ENCODE measurements around the gene MRGPRX3.
"Not testable (repeated sequence)": the region's sequence is repeated elsewhere in the genome, so short reads cannot be mapped to it uniquely, and the experiment has no call there.

The MRGPRX3 gene

DNA sequence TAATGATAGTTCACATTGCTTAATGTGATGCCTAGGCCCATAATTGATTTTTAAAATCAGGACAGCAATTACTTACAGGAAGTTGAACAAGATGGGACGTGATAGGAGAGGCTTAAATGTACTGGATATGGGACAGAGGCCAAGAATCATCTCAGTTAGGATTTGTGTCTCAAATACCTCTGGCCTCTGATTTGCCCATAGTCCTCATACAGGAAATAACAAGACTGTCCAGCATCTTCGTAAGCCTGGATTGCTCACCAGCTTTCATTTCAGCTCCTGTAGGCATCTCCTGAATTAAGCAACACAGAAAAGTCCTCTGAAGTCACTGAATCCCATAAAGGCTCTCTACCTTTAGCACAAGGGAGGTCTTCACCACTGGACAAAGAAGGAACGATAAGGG is at the start of gene MRGPRX3:
Gene MRGPRX3, plus strand, starts transcription at position 231 of the 400 bp plus-strand sequence. CDS start 4,632 bp downstream, outside the sequence.
- DNase-seq (ENCODE audit: low spot score) = no peak

DNA sequence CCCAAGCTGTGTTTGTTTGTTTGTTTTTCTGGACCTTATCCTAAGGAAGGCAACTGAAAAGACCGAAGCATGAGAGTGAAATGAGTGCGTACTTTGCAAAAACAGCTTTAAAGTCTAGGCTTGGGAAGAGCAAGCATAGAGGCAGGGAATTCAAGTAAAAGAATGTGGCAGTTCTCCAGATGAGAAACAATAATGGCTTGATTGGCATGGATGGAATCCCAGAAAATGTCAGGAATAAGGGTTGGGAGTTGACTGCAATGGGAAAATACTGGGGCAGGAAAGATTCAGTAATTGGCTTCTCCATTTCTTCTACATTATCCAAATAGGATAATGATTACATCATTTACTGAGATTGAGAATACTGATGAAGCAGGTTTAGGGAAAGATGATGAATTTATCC is 44.0 kb upstream of the MRGPRX3 start:
- no peak for DNase-seq (ENCODE audit: low spot score)

DNA sequence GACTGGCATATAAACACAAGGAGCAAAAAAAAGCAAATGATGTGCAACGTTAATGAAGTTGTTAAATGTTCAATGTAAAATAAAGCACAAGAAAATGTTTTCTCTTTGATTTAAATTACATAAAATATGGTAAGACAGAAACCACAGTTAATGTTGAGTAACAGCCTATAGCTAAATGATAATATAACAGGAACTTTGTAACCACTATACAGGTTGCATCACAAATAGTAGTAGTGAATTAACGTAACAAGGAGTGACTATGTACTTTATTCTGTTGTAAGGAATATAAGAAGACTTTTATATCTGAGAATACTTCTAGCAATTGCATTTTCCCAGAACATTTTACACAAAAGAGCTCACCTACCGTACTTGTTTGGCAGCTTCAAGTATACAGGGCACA is 43.4 kb upstream of the MRGPRX3 start:
- DNase-seq (ENCODE audit: low spot score) = no peak

DNA sequence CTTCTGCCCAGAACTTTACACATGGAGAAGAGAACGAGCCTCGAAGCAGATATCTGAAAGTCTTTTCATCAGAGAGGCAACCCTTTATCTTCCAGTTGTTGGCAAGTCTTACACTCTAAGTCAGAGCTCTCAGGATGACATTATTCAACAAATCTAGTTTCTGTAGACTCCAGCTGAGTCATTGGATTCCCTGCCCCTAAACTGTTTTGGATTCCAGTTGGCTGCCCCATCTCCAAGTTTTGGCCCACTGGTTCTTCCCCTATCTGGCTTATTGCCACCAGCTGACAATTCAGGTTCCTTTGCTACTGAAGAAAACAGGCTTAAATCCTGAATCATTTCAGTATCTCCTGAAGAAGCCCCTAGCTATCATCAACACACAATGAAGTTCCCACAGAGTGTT is 40.6 kb upstream of the MRGPRX3 start:
- DNase-seq (ENCODE audit: low spot score) = no peak

DNA sequence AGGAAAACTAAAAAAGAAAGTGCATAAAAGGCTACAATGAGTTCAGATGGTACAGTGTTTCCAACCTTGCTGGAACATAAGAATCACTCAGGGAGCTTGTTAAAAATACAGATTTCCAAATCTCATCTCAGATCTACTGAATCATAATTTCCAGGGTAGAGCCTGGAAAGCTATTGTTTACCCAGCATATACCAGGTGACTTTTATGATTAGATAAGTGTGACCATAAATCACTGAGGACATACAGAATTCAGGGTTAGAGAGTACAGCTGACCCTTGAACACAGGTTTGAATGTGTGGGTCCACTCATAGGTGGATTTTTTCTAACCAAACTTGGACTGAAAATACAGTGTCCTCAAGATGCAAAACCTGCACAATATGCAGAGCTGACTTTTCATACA is 38.4 kb upstream of the MRGPRX3 start:
- no peak for DNase-seq (ENCODE audit: low spot score)

DNA sequence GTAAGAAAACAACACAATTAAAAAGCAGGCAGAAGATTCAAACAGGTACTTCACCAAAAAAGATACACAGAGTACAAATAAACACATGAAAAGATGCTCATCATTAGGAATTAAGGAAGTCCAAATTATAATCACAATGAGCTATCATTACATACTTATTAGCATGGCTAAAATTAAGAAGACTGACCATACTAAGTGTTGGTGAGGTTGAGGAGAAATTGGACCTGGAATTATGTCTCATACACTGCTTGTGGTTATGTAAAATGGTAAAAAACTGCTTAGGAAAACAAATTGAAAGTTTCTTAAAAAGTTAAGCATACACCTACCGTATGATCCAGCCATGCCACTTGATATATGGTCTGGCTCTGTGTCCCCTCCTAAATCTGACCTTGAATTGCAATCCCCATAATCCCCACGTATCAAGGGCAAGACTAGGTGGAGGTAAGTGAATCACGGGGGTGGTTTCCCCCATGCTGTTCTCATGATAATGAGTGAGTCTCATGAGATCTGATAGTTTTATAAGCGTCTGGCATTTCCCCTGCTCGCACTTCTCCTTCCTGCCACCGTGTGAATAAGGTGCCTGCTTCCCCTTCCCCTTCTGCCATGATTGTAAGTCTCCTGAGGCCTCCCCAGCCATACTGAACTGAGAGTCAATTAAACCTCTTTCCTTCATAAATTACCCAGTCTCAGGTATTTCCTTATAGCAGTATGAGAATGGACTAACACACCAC is 31.3 kb upstream of the MRGPRX3 start:
- DNase-seq (ENCODE audit: low spot score) = no peak

DNA sequence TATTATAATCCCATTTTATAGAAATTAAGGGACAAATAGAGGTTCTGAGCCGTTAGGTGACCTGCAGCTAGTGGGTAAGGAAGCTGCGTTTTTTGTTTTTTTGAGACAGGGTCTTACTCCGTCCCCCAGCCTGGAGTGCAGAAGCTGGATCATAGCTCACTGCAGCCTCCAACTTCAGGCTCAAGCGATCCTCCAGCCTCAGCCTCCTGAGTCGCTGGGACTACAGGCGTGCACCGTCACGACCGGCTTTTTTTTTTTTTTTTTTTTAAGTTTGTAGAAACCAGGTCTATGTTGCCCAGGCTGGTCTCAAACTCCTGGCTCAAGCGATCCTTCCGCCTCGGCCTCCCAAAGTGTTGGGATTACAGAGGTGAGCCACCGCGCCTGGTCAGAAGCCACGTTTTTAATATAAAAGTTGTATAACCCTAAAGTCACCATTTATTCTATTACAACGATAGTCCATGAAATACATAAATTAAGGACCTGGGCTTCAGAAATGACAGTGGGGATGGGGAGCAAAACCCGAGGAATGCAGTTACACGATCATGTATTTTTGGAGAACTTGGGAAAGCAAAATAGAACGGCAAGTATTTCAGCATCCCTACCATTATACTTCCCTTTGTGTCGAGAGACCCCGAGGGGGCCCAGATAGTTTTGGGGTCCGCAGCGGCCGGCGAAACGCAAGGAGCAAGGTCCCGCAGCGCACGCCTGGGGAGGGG is 27.1 kb upstream of the MRGPRX3 start:
- no peak for DNase-seq (ENCODE audit: low spot score)

DNA sequence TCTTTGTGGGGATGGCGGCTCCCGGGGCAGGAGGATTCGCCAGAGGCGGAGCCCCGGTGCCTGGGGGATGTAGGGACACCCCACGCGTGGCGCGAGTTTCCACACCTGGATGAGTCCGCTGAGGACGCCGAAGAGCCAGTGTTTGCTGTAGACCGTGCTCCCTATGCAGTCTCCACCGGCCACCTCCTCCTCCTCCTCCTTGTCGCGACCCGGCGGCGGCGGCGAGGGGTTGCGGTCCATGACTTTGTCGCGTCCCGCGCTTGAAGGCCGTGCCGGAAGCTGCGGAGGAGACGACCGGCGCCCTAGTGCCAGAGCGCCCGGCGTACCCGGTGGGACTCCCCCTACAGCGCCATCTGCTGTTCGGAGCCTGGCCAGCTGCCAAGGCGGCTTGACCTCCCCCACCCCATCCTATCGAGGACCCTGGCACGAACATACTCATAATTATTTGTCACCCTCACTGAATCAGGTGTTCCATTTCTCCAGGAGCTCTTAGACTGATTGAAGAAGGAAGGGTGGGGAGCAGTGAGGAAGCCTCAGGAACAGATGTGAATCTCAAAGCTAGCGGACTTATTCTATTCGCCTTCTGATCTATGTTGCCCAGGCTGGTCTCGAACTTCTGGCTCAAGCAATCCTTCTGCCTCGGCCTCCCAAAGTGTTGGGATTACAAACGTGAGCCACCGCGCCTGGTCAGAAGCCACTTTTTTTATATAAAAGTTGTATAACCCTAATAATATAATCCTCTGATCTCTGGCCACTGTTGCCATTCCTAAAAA is 26.4 kb upstream of the MRGPRX3 start, which contains the start of gene SAAL1:
Gene SAAL1, minus strand, starts transcription at position 281 of the 773 bp plus-strand sequence. Its CDS starts 41 bp downstream, at position 240.
- DNase-seq (ENCODE audit: low spot score) = peak; percentile 89

DNA sequence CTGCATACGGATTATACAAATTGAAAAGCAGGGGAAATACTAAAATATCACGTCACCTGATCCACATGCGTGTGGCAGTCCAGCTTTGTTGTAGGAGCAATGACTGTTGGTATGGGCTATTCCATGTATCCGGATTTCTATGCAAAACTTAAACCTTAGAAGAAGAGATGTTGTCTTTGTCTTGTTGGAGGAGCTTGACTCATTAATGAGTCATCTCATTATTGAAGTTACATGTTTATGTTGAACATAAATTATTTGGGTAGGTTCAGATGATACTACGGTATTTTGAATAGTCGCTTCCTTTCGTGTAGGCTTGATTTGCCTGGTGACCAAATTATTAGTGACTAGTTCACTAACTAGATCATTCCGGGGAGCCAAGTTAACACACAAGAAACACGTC is 25.7 kb upstream of the MRGPRX3 start:
- DNase-seq (ENCODE audit: low spot score) = no peak

DNA sequence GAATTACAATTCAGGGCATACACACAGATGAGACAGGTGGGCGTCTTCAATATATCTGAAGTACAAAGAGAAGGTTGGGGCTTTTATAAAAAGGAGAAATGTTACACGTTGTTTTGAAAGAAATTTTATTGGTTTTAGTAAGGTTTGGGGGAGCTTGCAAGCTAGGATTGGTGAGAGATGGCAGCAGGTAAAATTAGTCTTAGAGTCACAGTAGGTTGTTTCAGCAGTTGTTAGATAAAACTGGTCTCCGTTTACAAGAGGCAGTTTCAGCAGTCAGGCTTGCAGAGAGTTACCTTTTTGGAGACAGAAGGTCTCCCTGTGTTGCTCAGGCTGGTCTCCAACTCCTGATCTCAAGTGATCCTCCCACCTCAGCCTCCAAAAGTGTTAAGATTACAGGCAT is 24.1 kb upstream of the MRGPRX3 start:
- DNase-seq (ENCODE audit: low spot score) = no peak

DNA sequence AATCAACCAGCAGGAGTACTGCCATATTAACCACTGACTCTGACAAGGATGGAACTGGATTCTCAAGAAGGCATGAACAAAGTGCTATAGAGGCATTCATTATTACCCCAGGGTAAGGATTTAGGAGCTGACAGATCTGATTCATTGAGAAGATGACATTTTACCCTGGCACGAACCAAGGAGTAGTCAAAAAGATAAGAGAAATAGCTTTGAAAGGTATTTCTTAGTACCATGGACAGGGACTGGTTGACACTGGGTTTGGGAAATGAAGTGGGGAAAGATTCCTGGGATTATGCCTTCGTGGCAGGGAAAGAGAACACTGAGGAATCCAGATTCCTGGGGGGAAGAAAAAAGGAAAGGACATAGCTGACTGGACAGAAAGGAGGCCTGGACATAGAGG is 21.4 kb upstream of the MRGPRX3 start:
- DNase-seq (ENCODE audit: low spot score) = no peak

DNA sequence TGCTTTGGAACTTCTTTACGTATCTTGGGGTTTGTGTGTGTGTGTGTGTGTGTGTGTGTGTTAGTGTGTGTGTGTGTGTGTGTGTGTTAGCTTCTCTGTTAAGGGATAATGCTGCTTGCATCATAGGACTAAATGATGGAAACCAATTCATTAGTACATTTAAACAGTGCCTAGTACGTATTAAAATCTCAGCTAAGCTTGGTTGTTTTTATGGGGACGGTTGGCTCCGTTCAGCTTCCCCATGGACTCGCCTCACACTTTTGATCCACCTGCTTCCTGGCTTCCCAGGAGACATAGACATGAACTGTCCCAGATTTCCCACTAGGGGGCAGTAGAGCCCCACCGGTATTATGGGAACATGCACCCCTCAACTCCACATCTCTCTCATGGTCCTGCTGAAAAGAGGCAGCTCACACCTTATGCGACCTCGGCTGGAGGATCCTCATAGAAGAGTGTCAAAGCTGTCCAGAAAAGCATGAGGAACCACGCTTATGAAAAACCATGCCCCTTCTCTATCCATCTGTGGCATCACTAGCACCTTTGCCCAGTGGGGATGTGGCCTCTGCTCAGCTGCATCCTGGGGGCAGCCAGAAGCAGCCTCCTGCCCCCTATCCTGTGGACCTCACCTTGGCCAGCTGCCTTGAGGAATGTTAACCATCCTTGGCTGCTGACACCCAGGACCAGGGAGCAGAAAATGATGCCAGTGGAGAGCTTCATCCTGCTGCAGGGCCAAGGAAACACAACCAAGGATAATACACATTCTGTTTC is 16.8 kb upstream of the MRGPRX3 start:
- peak; percentile 68 for DNase-seq (ENCODE audit: low spot score)

DNA sequence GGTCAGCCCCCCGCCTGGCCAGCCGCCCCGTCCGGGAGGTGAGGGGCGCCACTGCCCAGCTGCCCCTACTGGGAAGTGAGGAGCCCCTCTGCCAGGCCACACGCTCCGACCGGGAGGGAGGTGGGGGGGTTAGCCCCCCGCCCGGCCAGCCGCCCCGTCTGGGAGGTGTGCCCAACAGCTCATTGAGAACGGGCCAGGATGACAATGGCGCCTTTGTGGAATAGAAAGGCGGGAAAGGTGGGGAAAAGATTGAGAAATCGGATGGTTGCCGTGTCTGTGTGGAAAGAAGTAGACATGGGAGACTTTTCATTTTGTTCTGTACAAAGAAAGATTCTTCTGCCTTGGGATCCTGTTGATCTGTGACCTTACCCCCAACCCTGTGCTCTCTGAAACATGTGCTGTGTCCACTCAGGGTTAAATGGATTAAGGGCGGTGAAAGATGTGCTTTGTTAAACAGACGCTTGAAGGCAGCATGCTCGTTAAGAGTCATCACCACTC is 11.0 kb upstream of the MRGPRX3 start:
- not testable (repeated sequence) for DNase-seq (ENCODE audit: low spot score)

DNA sequence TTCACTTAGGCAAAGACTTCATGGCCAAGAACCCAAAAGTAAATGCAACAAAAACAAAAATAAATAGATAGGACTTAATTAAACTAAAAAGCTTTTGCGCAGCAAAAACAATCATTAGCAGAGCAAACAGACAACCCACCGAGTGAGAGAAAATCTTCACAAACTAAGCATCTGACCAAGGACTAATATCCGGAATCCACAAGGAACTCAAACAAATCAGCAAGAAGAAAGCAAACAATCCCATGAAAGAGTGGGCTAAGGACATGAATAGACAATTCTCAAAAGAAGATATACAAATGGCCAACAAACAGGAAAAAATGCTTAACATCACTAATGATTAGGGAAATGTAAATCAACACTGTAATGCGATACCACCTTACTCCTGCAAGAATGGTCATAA is 1.3 kb upstream of the MRGPRX3 start:
- not testable (repeated sequence) for DNase-seq (ENCODE audit: low spot score)

DNA sequence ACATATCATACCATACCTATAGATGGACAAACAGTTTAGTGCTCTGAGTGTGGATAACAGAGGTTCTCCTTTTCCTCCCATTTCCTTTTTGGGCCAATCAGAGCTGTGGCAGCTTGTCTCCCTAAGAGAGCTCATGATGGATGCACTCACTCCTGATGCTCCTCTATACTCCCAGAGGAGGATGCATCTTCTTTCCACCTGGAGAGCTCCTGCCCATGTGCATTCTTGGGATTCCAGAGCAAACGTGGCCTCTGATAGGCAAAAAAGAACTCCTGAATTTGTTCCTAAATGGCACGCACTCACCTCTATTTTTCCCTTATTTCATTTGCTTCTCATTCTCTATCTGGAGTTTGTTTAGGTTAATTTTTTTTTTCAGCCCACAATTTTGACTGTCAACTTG is 2.9 kb downstream of the MRGPRX3 start:
- DNase-seq (ENCODE audit: low spot score) = no peak

DNA sequence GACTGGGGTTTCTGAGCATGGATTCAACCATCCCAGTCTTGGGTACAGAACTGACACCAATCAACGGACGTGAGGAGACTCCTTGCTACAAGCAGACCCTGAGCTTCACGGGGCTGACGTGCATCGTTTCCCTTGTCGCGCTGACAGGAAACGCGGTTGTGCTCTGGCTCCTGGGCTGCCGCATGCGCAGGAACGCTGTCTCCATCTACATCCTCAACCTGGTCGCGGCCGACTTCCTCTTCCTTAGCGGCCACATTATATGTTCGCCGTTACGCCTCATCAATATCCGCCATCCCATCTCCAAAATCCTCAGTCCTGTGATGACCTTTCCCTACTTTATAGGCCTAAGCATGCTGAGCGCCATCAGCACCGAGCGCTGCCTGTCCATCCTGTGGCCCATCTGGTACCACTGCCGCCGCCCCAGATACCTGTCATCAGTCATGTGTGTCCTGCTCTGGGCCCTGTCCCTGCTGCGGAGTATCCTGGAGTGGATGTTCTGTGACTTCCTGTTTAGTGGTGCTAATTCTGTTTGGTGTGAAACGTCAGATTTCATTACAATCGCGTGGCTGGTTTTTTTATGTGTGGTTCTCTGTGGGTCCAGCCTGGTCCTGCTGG is 4.9 kb downstream of the MRGPRX3 start:
- DNase-seq (ENCODE audit: low spot score) = no peak

DNA sequence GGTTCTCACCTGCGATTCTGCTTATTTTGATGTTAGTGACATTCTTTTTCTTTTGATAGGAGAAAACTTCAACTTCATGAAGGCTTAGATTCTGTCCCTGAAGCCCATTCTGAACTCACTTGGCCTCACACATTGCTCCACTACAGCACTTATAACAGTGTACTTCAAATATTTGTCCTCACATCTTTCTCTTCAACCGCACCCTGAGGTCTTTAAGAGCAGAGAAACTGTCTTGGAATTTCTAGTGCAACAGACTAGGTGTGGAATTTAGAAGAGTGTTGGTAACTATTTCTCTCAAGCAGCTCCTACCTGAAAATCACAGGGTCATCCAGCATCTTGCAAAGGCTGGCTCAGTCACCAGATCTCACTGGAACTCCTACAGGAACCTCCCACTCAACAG is 7.8 kb downstream of the MRGPRX3 start:
- DNase-seq (ENCODE audit: low spot score) = no peak

DNA sequence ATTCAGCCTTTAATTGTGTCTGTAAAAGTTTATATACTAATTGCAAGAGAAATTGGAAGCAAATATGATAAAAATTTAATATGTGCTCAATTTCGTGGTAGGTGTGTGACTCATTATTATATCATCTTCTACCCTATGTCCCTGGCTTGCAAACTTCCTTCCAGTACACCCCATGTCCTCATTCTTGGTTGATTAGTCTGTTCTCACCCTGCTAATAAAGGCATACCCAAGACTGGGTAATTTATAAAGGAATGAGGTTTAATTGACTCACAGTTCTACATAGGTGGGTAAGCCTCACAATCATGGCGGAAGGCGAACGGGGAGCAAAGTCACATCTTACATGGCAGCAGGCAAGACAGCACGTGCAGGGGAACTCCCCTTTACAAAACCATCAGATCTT is 11.9 kb downstream of the MRGPRX3 start:
- no peak for DNase-seq (ENCODE audit: low spot score)

DNA sequence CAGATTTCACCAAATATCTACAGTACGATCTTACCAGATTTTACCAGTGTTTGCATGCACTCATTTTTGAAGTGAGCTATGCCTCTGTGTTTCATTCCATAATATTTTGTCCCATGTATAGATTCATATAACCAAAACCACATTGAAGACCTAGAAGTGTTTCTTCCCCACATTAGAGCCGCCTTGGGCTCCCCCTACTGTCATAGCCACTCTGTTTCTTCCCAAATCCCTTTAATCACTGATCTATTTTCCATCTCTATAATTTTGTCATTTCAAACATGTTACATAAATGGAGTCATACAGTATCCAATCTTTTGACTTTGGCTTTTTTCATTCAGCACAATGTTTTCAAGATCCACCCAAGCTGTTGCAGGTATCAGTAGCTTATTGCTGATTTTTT is 12.7 kb downstream of the MRGPRX3 start:
- DNase-seq (ENCODE audit: low spot score) = no peak

DNA sequence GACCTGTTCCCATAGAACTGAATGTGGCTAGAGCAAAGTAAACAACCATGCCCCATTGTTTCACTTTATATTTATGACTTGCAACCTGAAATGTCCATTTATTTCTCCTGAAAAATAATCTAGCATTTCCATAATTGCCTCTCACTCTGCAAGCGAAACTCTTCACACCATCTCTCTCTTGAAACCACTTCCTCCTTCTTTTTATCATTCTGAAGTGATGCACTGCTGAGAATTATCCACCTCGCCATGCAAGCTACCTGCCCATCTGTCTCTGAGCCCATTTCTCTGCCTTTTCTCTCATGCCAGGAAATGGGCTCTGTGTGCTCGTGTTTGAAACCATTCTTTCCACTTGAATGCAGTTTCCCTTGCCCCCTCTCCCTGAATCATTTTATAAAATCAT is 13.5 kb downstream of the MRGPRX3 start:
- DNase-seq (ENCODE audit: low spot score) = no peak

DNA sequence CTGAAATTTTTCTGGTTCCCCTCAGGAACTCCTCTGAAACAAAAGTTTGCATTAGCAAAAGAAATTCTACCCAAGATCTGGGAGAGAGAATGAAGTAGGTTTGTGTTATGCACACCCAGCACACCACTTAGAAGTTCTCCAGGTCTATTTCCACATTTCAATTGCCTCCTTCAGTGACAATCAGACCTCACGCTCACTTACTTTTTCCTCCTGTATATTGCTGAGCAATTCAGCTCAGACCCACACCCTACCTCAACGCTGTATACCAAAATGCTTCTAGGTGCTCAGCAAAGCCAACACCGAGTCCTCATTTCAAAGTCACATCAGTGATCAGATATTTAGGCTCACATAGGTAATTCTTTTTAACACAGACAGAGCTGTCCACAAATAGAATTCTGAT is 19.2 kb downstream of the MRGPRX3 start:
- DNase-seq (ENCODE audit: low spot score) = no peak

Measured in CD4-positive, alpha-beta T cell treated with Interleukin-15 for 4 hours (primary cell).